DND-41 (cell line): ENCODE measurements around the gene SAMD9L.
A peak's percentile ranks its signal among the peaks of the same experiment; 100 is the strongest.

Experiments
- ATAC-seq: fragments of 200-7000 bp; cut with Tn5 transposase; 3 replicates; pipeline ENCODE4 v1.9.1; 2021; ENCODE audit warnings: low read depth; ENCODE audit not compliant: insufficient read depth
- DNase-seq: peaks from one replicate; pipeline ENCODE4 v3.0.0-alpha.2; 2020
- H2AFZ ChIP-seq: 2 replicates; pipeline ENCODE4 v1.6.0; 2012; ENCODE audit warnings: low read depth, low read length
- H3K27ac ChIP-seq: 2 replicates; pipeline ENCODE4 v1.5.1; 2012; ENCODE audit warnings: low read length, inconsistent platforms
- H3K27me3 ChIP-seq: fragments of 200-600 bp; sonication (generic); 2 replicates; pipeline ENCODE4 v1.6.0; 2012; ENCODE audit warnings: low read length, mild to moderate bottlenecking, inconsistent platforms; ENCODE audit not compliant: insufficient read depth, poor library complexity
- H3K36me3 ChIP-seq: 2 replicates; pipeline ENCODE4 v1.5.1; 2012; ENCODE audit warnings: low read length, inconsistent platforms; ENCODE audit not compliant: insufficient read depth
- H3K4me1 ChIP-seq: 2 replicates; pipeline ENCODE4 v1.5.1; 2012; ENCODE audit warnings: mild to moderate bottlenecking, low read length; ENCODE audit not compliant: insufficient read depth
- H3K4me2 ChIP-seq: 2 replicates; pipeline ENCODE4 v1.6.0; 2012; ENCODE audit warnings: mild to moderate bottlenecking, moderate library complexity, low read length, inconsistent platforms; ENCODE audit not compliant: insufficient read depth
- H3K4me3 ChIP-seq, 2 experiments: fragments of 200-600 bp in 1 of 2; shearing (Covaris generic) in 1 of 2; 2 replicates each; pipeline ENCODE4 v1.5.1; 2012 to 2016; ENCODE audit warnings: inconsistent platforms in 2 of 2, low read length in 2 of 2, mild to moderate bottlenecking in 2 of 2, low read depth in 1 of 2, moderate library complexity in 1 of 2
- H3K79me2 ChIP-seq: 2 replicates; pipeline ENCODE4 v1.6.0; 2012; ENCODE audit warnings: low read length, inconsistent platforms; ENCODE audit not compliant: insufficient read depth
- H3K9ac ChIP-seq: 2 replicates; pipeline ENCODE4 v1.6.0; 2012; ENCODE audit warnings: low read depth, mild to moderate bottlenecking, inconsistent platforms, low read length, moderate library complexity
- H3K9me3 ChIP-seq: 2 replicates; pipeline ENCODE4 v1.5.1; 2012; ENCODE audit warnings: low read length, moderate library complexity, mild to moderate bottlenecking, inconsistent platforms; ENCODE audit not compliant: insufficient read depth, severe bottlenecking
- H4K20me1 ChIP-seq: 2 replicates; pipeline ENCODE4 v1.6.0; 2012; ENCODE audit warnings: low read length; ENCODE audit not compliant: insufficient read depth
- CTCF ChIP-seq: IDR thresholded peaks from 2 replicates; pipeline ENCODE4 v1.5.1; 2012; ENCODE audit warnings: borderline replicate concordance, low read length, moderate library complexity, mild to moderate bottlenecking; ENCODE audit not compliant: poor library complexity, severe bottlenecking; ENCODE audit errors: extremely low read depth
- EZH2 ChIP-seq: IDR thresholded peaks from 3 replicates; pipeline ENCODE4 v1.6.1; 2012; ENCODE audit warnings: borderline replicate concordance, low read depth, mild to moderate bottlenecking, moderate library complexity, low read length, inconsistent platforms; ENCODE audit not compliant: severe bottlenecking

SAMD9L gene

GRCh38 chr7:93178213-93178612 is 30.0 kb upstream of the SAMD9L start:
- Histone ChIP-seq H3K79me2 (no peaks in the 10 kb centered on the region), H3K9me3 (no peaks in the 10 kb centered on the region), H4K20me1 (no peaks in the 10 kb centered on the region), H3K4me2 (no peak overlapping the region), H3K36me3 (no peaks in the 10 kb centered on the region), H3K9ac (no peak overlapping the region), H3K27me3 (peaks cover 13% of the 10 kb centered on the region), H3K4me3 (no peak overlapping the region), H2AFZ (no peak overlapping the region), H3K27ac (no peak overlapping the region), H3K4me1 (no peaks in the 10 kb centered on the region)
- no peak for ATAC-seq
- DNase-seq = no peak
- TF ChIP-seq EZH2 (no peak), CTCF (peak; percentile 28)

- Histone ChIP-seq H4K20me1 (no peaks in the 10 kb centered on the region), H3K4me3 (no peak overlapping the region), H3K9ac (no peak overlapping the region), H3K9me3 (no peaks in the 10 kb centered on the region), H3K27ac (no peak overlapping the region), H3K4me2 (no peak overlapping the region), H2AFZ (no peak overlapping the region), H3K4me1 (no peaks in the 10 kb centered on the region), H3K36me3 (no peaks in the 10 kb centered on the region), H3K79me2 (no peaks in the 10 kb centered on the region), H3K27me3 (peaks cover 13% of the 10 kb centered on the region)
- ATAC-seq (no peak), DNase-seq (no peak)
- no peak for TF ChIP-seq EZH2
- TF ChIP-seq CTCF = no peak
These were observed 28.9 kb upstream of the SAMD9L start for GRCh38 chr7:93176992-93177580.

GRCh38 chr7:93175219-93175618 is 27.0 kb upstream of the SAMD9L start:
- no peak overlapping the region for H2AFZ ChIP-seq
- no peak for TF ChIP-seq EZH2
- TF ChIP-seq CTCF = peak; percentile 20
- peaks cover 7% of the 10 kb centered on the region for H3K9me3 ChIP-seq
- no peaks in the 10 kb centered on the region for H3K4me1 ChIP-seq
- ATAC-seq = no peak
- no peak overlapping the region for H3K4me3 ChIP-seq
- H3K9ac ChIP-seq = no peak overlapping the region
- peaks cover 9% of the 10 kb centered on the region for H3K27me3 ChIP-seq
- no peaks in the 10 kb centered on the region for H4K20me1 ChIP-seq
- no peaks in the 10 kb centered on the region for H3K36me3 ChIP-seq
- no peak for DNase-seq
- H3K79me2 ChIP-seq = no peaks in the 10 kb centered on the region
- H3K4me2 ChIP-seq = no peak overlapping the region
- no peak overlapping the region for H3K27ac ChIP-seq
